MM.1S (cell line): ENCODE results near the gene GPR3.

Experiments used
- CTCF ChIP-seq: fragments of 300-600 bp; sonication (generic); IDR thresholded peaks from 2 replicates; pipeline ENCODE4 v1.5.1; 2016; ENCODE audit warnings: antibody characterized with exemption, low read length, mixed read lengths
- EZH2 ChIP-seq: fragments of 300-600 bp; sonication (generic); optimal IDR thresholded peaks from 2 replicates; pipeline ENCODE3; 2017; ENCODE audit warnings: low read depth, mild to moderate bottlenecking, antibody characterized with exemption, low read length, mixed read lengths

DNA sequence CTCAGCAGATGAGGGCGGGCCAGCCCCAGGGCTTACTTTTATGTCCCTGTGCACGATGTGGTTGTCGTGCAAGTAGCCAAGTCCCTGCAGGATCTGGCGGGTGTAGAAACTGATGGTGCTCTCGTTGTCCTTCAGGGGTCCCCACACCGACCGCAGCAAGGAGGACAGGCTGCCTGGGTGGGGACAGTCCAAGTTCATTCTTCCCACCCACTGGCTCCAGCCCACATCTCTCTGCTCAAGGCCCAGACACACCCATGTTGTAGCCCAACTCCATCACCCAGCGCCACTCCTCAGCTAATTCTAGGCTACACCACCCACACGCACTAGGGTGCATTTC is 32.6 kb upstream of the GPR3 start:
- no peak for TF ChIP-seq CTCF
- TF ChIP-seq EZH2, result no peak
